ENCODE results near the gene DEFB121.

DNA sequence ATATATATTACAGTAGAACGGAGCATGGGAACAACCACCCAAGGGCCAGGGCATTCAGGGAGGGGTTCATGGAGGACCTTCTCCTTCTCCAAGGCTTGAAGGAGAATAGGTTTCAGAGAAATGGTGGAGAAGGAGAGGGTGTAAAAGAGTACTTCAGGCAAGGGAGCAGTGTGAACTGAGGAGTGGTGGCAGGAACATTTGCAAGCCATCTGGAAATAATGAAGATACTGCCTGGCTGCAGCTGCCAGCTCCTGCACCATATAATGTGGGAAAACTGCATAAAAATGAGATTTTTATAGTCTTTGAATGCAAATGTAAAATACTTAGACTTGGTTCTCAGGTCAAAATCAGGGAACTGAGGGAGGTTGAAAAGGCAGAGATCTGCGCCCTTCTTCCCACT is 9.6 kb upstream of the DEFB121 start:
- TF ChIP-seq RARB (CRISPR knock-in tag; IDR thresholded peaks at IDR 0.05) = no peak
- no peak for TF ChIP-seq PPARA (CRISPR knock-in tag; IDR thresholded peaks at IDR 0.05; ENCODE audit: borderline replicate concordance)

All from SK-N-SH treated with all-trans-retinoic acid at 6 μM for 48 hours (cell line).